ENCODE results near the gene NMU.

The NMU gene

GRCh38 chr4:55608591-55608990 is 27.5 kb downstream of the NMU start:
- Histone ChIP-seq H3K4me2 (ENCODE audit: insufficient read depth, low read length) (no peak overlapping the region), H2AFZ (ENCODE audit: low read depth, low read length) (no peak overlapping the region), H3K9ac (ENCODE audit: low read depth, low read length) (no peak overlapping the region), H3K4me3 (ENCODE audit: low read depth in 1 of 2, low read length in 2 of 2) (no peak overlapping the region), H3K36me3 (ENCODE audit: insufficient read depth, low read length) (no peaks in the 10 kb centered on the region), H3K9me3 (ENCODE audit: insufficient read depth, low read length, severe bottlenecking) (no peaks in the 10 kb centered on the region), H4K20me1 (ENCODE audit: insufficient read depth, low read length) (no peaks in the 10 kb centered on the region), H3K27me3 (ENCODE audit: insufficient read depth, low read length, poor library complexity) (peaks cover 2% of the 10 kb centered on the region), H3K79me2 (ENCODE audit: insufficient read depth, low read length) (no peaks in the 10 kb centered on the region), H3K4me1 (ENCODE audit: insufficient read depth, low read length) (no peaks in the 10 kb centered on the region), H3K27ac (ENCODE audit: low read length) (no peak overlapping the region)
- no peak for ATAC-seq (ENCODE audit: insufficient read depth, low read depth)
- no peak for DNase-seq
- no peak for TF ChIP-seq EZH2 (IDR thresholded peaks at IDR 0.05; ENCODE audit: borderline replicate concordance, low read depth, low read length, severe bottlenecking)
- no peak for TF ChIP-seq CTCF (IDR thresholded peaks at IDR 0.05; ENCODE audit: borderline replicate concordance, extremely low read depth, low read length, poor library complexity, severe bottlenecking)

GRCh38 chr4:55604996-55605395 is 31.1 kb downstream of the NMU start:
- Histone ChIP-seq H3K79me2 (ENCODE audit: insufficient read depth, low read length) (no peaks in the 10 kb centered on the region), H3K27ac (ENCODE audit: low read length) (no peak overlapping the region), H3K27me3 (ENCODE audit: insufficient read depth, low read length, poor library complexity) (no peaks in the 10 kb centered on the region), H3K4me3 (ENCODE audit: low read depth in 1 of 2, low read length in 2 of 2) (no peak overlapping the region), H3K9me3 (ENCODE audit: insufficient read depth, low read length, severe bottlenecking) (no peaks in the 10 kb centered on the region), H4K20me1 (ENCODE audit: insufficient read depth, low read length) (no peaks in the 10 kb centered on the region), H3K4me2 (ENCODE audit: insufficient read depth, low read length) (no peak overlapping the region), H3K36me3 (ENCODE audit: insufficient read depth, low read length) (no peaks in the 10 kb centered on the region), H2AFZ (ENCODE audit: low read depth, low read length) (no peak overlapping the region), H3K4me1 (ENCODE audit: insufficient read depth, low read length) (no peaks in the 10 kb centered on the region), H3K9ac (ENCODE audit: low read depth, low read length) (no peak overlapping the region)
- ATAC-seq (ENCODE audit: insufficient read depth, low read depth), result no peak
- no peak for DNase-seq
- TF ChIP-seq EZH2 (IDR thresholded peaks at IDR 0.05; ENCODE audit: borderline replicate concordance, low read depth, low read length, severe bottlenecking) (no peak), CTCF (IDR thresholded peaks at IDR 0.05; ENCODE audit: borderline replicate concordance, extremely low read depth, low read length, poor library complexity, severe bottlenecking) (no peak)

- Histone ChIP-seq H3K4me2 (ENCODE audit: insufficient read depth, low read length) (no peak overlapping the region), H3K9ac (ENCODE audit: low read depth, low read length) (no peak overlapping the region), H3K36me3 (ENCODE audit: insufficient read depth, low read length) (no peaks in the 10 kb centered on the region), H3K79me2 (ENCODE audit: insufficient read depth, low read length) (no peaks in the 10 kb centered on the region), H3K4me3 (ENCODE audit: low read depth in 1 of 2, low read length in 2 of 2) (no peak overlapping the region), H4K20me1 (ENCODE audit: insufficient read depth, low read length) (no peaks in the 10 kb centered on the region), H3K27me3 (ENCODE audit: insufficient read depth, low read length, poor library complexity) (no peaks in the 10 kb centered on the region), H3K27ac (ENCODE audit: low read length) (no peak overlapping the region), H3K9me3 (ENCODE audit: insufficient read depth, low read length, severe bottlenecking) (no peaks in the 10 kb centered on the region), H2AFZ (ENCODE audit: low read depth, low read length) (no peak overlapping the region), H3K4me1 (ENCODE audit: insufficient read depth, low read length) (no peaks in the 10 kb centered on the region)
- no peak for TF ChIP-seq EZH2 (IDR thresholded peaks at IDR 0.05; ENCODE audit: borderline replicate concordance, low read depth, low read length, severe bottlenecking)
- ATAC-seq (ENCODE audit: insufficient read depth, low read depth) (no peak), DNase-seq (no peak)
These were observed 35.5 kb downstream of the NMU start for GRCh38 chr4:55600640-55601039.

- Histone ChIP-seq H3K4me1 (ENCODE audit: insufficient read depth, low read length) (no peaks in the 10 kb centered on the region), H3K4me2 (ENCODE audit: insufficient read depth, low read length) (no peak overlapping the region)
- no peak for ATAC-seq (ENCODE audit: insufficient read depth, low read depth)
These were observed 37.5 kb downstream of the NMU start for GRCh38 chr4:55598641-55599040.

More at GRCh38 chr4:55598641-55599040, 37.5 kb downstream of the NMU start:
- no peaks in the 10 kb centered on the region for H3K27me3 ChIP-seq (ENCODE audit: insufficient read depth, low read length, poor library complexity)
- no peaks in the 10 kb centered on the region for H3K9me3 ChIP-seq (ENCODE audit: insufficient read depth, low read length, severe bottlenecking)
- no peak for DNase-seq
- no peaks in the 10 kb centered on the region for H4K20me1 ChIP-seq (ENCODE audit: insufficient read depth, low read length)
- H3K9ac ChIP-seq (ENCODE audit: low read depth, low read length), result no peak overlapping the region
- H3K4me3 ChIP-seq (ENCODE audit: low read depth in 1 of 2, low read length in 2 of 2), result no peak overlapping the region
- no peak overlapping the region for H3K27ac ChIP-seq (ENCODE audit: low read length)
- no peaks in the 10 kb centered on the region for H3K79me2 ChIP-seq (ENCODE audit: insufficient read depth, low read length)
- no peaks in the 10 kb centered on the region for H3K36me3 ChIP-seq (ENCODE audit: insufficient read depth, low read length)
- no peak overlapping the region for H2AFZ ChIP-seq (ENCODE audit: low read depth, low read length)
- TF ChIP-seq CTCF (IDR thresholded peaks at IDR 0.05; ENCODE audit: borderline replicate concordance, extremely low read depth, low read length, poor library complexity, severe bottlenecking), result no peak
- TF ChIP-seq EZH2 (IDR thresholded peaks at IDR 0.05; ENCODE audit: borderline replicate concordance, low read depth, low read length, severe bottlenecking), result no peak
